KMS-11 (cell line): ENCODE data around the gene RNH1.

ENCODE experiments used
- H2AFZ ChIP-seq: fragments of 200-600 bp; sonication (generic); 2 replicates; pipeline ENCODE4 v1.6.1; 2016; ENCODE audit warnings: antibody characterized with exemption, mixed run types, low read depth
- H3K27ac ChIP-seq: fragments of 200-600 bp; sonication (generic); 2 replicates; pipeline ENCODE4 v1.6.1; 2016; ENCODE audit warnings: mild to moderate bottlenecking, mixed run types
- H3K27me3 ChIP-seq: fragments of 200-600 bp; sonication (generic); 2 replicates; pipeline ENCODE4 v1.6.1; 2017; ENCODE audit warnings: mild to moderate bottlenecking, low read depth, mixed run types, moderate library complexity; ENCODE audit not compliant: insufficient read depth
- H3K36me3 ChIP-seq: fragments of 200-600 bp; sonication (generic); 2 replicates; pipeline ENCODE4 v1.6.1; 2017; ENCODE audit warnings: mild to moderate bottlenecking, mixed run types; ENCODE audit not compliant: insufficient read depth
- H3K4me1 ChIP-seq: fragments of 200-600 bp; sonication (generic); 2 replicates; pipeline ENCODE4 v1.6.1; 2016; ENCODE audit warnings: mild to moderate bottlenecking, low read depth, mixed run types; ENCODE audit not compliant: poor library complexity, severe bottlenecking
- H3K4me2 ChIP-seq: fragments of 200-600 bp; sonication (generic); 2 replicates; pipeline ENCODE4 v1.7.0; 2016; ENCODE audit warnings: mild to moderate bottlenecking, mixed run types
- H3K4me3 ChIP-seq: fragments of 200-600 bp; sonication (generic); IDR thresholded peaks from 2 replicates; pipeline ENCODE4 v1.6.1; 2017; ENCODE audit warnings: low read depth, low read length, mixed read lengths; ENCODE audit not compliant: insufficient read depth
- H3K79me2 ChIP-seq: fragments of 200-600 bp; sonication (generic); 2 replicates; pipeline ENCODE4 v1.6.1; 2016; ENCODE audit warnings: low read depth, mixed run types; ENCODE audit not compliant: insufficient read depth
- H3K9ac ChIP-seq: fragments of 200-600 bp; sonication (generic); 2 replicates; pipeline ENCODE4 v1.6.1; 2016; ENCODE audit warnings: mild to moderate bottlenecking, mixed run types
- H4K20me1 ChIP-seq: fragments of 200-600 bp; sonication (generic); 2 replicates; pipeline ENCODE4 v1.6.1; 2016; ENCODE audit warnings: mild to moderate bottlenecking, mixed run types; ENCODE audit not compliant: insufficient read depth
- CTCF ChIP-seq: fragments of 200-600 bp; sonication (generic); conservative IDR thresholded peaks from 2 replicates; pipeline ENCODE4 v1.6.1; 2017; ENCODE audit warnings: low read depth, mild to moderate bottlenecking, antibody characterized with exemption, low read length, moderate library complexity, mixed read lengths

Gene RNH1

GRCh38 chr11:446891-447290 is 60.2 kb downstream of the RNH1 start:
- Histone ChIP-seq H3K9ac (no peak overlapping the region), H3K27me3 (no peaks in the 10 kb centered on the region; the same call in 1 of the 2 replicates), H3K4me3 (no peak overlapping the region), H3K36me3 (no peaks in the 10 kb centered on the region), H4K20me1 (no peaks in the 10 kb centered on the region), H3K79me2 (no peaks in the 10 kb centered on the region), H2AFZ (no peak overlapping the region), H3K4me1 (peaks cover 31% of the 10 kb centered on the region), H3K27ac (no peak overlapping the region), H3K4me2 (no peak overlapping the region)
- no peak for TF ChIP-seq CTCF

DNA sequence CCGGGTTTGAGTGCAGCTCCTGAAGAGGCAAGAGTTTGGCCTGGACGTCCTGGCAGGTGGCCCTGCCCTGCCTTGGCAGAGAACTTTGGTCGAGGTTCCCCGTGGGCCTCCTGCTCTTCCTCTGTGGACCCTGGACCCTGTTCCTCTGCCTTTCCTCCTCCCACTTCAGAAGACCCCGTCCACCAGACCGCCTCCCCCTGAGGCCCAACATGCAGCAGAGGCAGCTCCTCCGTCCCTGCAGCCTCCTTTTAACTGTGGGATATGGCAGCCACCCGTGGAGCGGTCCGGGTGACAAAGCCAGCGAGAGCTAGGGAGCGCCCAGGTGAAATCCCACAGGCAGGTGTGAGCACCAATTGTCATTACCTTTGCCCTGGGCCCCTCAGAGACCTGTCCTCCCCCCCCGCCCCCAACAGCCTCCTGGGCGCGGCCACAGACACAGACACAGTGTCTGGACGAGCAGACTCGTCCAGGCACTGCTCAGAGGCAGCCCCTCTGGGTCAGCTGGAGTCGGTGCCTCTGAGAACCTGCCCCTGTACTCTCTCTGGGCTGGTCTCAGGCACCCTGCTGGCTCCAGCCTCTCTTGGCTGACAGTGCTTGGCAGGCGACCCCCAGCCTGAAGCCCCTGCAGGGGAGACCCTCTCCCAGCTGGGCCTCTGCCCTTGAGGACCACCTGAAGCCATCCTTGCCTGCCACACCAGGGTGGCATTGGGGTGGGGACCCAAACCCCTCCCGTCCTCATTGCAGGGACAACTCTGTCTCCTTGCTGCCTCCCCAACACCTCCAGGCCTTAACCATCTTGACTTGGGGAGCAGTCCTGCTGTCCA is 61.1 kb downstream of the RNH1 start:
- peaks cover 29% of the 10 kb centered on the region for H3K4me1 ChIP-seq
- no peaks in the 10 kb centered on the region; the same call in 1 of the 2 replicates for H3K27me3 ChIP-seq
- TF ChIP-seq CTCF = no peak
- no peaks in the 10 kb centered on the region for H3K79me2 ChIP-seq
- no peak overlapping the region for H3K9ac ChIP-seq
- no peak overlapping the region for H3K4me2 ChIP-seq
- H3K27ac ChIP-seq = no peak overlapping the region
- H3K36me3 ChIP-seq = no peaks in the 10 kb centered on the region
- H2AFZ ChIP-seq = no peak overlapping the region
- no peaks in the 10 kb centered on the region for H4K20me1 ChIP-seq
- H3K4me3 ChIP-seq = no peak overlapping the region
